ENCODE measurements around the gene NEDD4L.

NEDD4L gene

GRCh38 chr18:58390399-58390798 is 346.4 kb downstream of the NEDD4L start:
- no peak for DNase-seq

- no peak for DNase-seq
Measured at GRCh38 chr18:58391231-58391825, 347.3 kb downstream of the NEDD4L start.

- no peak for DNase-seq
Measured at GRCh38 chr18:58391932-58392323, 347.9 kb downstream of the NEDD4L start.

GRCh38 chr18:58392324-58393000 is 348.4 kb downstream of the NEDD4L start:
- no peak for DNase-seq

- no peak for DNase-seq
Measured at GRCh38 chr18:58393295-58393694, 349.3 kb downstream of the NEDD4L start.

GRCh38 chr18:58394046-58394445 is 350.0 kb downstream of the NEDD4L start:
- no peak for DNase-seq

GRCh38 chr18:58394602-58395425 is 350.8 kb downstream of the NEDD4L start:
- no peak for DNase-seq

- DNase-seq, result no peak
Measured at GRCh38 chr18:58396144-58396543, 352.1 kb downstream of the NEDD4L start.

- no peak for DNase-seq
Measured at GRCh38 chr18:58396966-58397365, 352.9 kb downstream of the NEDD4L start.

- DNase-seq, result no peak
Measured at GRCh38 chr18:58397385-58398132, 353.5 kb downstream of the NEDD4L start.

- DNase-seq, result no peak
Measured at GRCh38 chr18:58398648-58399398, 354.8 kb downstream of the NEDD4L start.

GRCh38 chr18:58400331-58400870 is 356.4 kb downstream of the NEDD4L start:
- no peak for DNase-seq

GRCh38 chr18:58401191-58401590 is 357.2 kb downstream of the NEDD4L start:
- no peak for DNase-seq

GRCh38 chr18:58402247-58402646 is 358.2 kb downstream of the NEDD4L start:
- peak; percentile 61 for DNase-seq

- no peak for DNase-seq
Measured at GRCh38 chr18:58402951-58403702, 359.1 kb downstream of the NEDD4L start.

GRCh38 chr18:58403799-58404455 is 359.9 kb downstream of the NEDD4L start:
- no peak for DNase-seq

GRCh38 chr18:58405107-58405898 is 361.3 kb downstream of the NEDD4L start:
- DNase-seq, result no peak

- no peak for DNase-seq
Measured at GRCh38 chr18:58407263-58407648, 363.2 kb downstream of the NEDD4L start.

GRCh38 chr18:58407649-58408407 is 363.8 kb downstream of the NEDD4L start:
- DNase-seq, result no peak

Data from NCI-H748 treated with DMSO at 0.1 percent for 48 hours (cell line).